ENCODE measurements around the gene DOCK11.
A peak's percentile ranks its signal among the peaks of the same experiment; 100 is the strongest.
"Not testable (repeated sequence)": the region's sequence is repeated elsewhere in the genome, so short reads cannot be mapped to it uniquely, and the experiment has no call there.

The DOCK11 gene

DNA sequence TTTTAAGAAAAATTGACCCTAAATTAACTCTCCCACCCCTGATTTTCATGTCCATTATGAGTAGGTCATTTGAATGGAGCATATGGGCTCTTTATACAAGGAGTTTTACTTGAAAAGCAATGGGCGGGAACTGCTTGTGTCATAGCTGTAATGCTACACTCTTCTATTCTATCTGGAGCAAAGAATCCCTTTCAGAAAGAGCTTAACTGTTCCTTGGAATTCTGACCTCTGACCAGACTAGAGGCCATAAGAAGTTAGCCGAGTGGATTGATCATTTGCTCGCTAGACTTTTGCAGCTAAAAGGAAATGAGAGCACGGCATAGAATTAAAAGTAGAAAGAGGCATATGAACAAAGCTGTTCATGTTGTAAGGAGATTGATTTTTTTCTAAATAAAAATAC, 79.1 kb downstream of the DOCK11 start:
- DNase-seq: no peak

DNA sequence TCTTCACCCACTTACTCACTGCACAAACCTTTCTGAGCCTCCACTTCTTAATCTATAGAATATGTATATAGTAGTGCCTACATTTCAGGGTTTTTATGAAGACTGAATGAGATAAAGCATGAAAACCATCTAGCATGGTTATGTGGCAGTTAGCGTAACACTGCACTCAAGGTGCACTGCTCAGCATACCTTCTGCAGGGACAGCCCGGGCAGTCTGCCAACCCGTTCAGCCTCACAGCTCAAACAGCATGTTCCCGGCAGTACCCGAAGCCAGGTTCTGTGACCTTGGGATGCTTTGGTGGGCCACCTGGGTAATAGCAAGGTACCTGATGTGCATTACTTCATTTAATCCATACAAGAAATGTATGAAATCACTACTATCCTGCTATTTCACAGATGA, 81.4 kb downstream of the DOCK11 start:
- DNase-seq: no peak

- no peak for DNase-seq
Observed at GRCh38 chrX:118579417-118579816, 83.8 kb downstream of the DOCK11 start.

DNA sequence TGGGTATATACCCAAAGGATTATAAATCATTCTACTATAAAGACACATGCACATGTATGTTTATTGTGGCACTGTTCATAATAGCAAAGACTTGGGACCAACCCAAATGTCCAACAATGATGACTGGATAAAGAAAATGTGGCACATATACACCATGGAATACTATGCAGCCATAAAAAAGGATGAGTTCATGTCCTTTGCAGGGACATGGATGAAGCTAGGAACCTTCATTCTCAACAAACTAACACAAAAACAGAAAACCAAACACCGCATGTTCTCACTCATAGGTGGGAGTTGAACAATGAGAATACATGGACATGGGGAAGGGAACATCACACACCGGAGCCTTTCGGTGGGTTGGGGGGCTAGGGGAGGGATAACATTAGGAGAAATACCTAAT, 87.3 kb downstream of the DOCK11 start:
- not testable (repeated sequence) for DNase-seq

DNA sequence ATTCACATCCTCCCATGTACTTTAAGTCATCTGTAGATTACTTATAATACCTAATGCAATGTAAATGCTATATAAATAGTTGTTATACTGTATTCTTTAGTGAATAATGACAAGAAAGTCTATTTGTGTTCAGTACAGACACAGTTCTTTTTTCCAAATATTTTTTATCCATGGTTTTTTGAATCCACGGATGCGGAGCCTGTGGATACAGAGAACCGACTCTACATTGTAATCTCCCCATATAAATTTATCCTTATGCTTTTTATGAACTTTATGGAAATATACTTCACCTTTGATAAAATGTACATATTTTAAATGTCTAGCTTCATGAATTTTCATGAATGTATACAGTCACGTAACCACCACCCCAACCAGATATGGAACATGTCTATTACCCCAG, 88.2 kb downstream of the DOCK11 start:
- no peak for DNase-seq

DNA sequence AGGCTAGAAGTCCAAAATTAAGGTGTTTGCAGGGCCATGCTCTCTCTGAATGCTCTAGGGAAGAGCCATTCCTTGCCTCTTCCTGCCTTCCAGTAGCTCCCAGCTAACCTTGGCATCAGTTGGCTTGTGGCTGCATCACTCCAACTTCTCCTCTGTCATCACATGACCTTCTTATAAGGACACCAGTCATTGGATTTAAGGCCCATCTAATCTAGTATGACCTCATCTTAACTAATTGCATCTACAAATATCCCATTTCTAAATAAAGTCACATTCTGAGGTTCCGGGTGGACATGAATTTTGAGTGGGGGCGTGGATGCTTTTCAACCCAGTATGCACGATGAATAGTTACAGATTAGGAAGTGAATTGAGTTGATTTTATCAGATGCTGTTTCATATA, 89.7 kb downstream of the DOCK11 start:
- no peak for DNase-seq

DNA sequence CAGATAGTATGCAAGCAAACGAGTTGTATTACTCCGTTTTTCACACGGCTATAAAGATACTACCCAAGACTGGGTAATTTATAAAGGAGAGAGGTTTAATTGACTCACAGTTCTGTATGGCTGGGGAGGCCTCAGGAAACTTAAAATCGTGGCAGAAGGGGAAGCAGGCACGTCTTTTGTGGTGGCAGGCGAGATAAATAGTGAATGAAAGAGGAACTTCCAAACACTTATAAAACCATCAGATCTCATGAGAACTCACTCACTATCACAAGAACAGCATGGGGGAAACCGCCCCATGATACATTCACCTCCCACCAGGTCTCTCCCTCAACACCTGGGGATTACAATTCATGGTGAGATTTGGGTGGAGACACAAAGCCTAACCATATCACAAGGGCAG, 90.6 kb downstream of the DOCK11 start:
- DNase-seq: not testable (repeated sequence)

DNA sequence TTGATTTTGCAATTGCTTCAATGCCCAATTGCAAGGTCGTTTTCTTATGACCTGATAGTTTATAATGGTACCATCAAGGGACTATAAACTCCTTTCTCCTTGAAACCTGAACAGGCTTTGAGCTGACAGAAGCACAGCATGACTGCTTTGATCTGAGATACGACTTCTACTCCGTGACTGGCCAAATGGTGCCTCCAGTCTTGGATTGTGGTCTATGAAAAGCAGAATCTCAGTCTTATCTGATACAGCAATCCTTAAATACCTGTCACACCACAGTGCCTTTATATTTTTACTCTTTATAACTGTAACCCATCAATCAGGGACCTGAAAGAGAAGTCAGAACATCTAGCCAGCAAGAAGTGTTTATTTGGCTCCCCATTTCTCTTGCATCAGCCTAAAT, 93.1 kb downstream of the DOCK11 start:
- no peak for DNase-seq

DNA sequence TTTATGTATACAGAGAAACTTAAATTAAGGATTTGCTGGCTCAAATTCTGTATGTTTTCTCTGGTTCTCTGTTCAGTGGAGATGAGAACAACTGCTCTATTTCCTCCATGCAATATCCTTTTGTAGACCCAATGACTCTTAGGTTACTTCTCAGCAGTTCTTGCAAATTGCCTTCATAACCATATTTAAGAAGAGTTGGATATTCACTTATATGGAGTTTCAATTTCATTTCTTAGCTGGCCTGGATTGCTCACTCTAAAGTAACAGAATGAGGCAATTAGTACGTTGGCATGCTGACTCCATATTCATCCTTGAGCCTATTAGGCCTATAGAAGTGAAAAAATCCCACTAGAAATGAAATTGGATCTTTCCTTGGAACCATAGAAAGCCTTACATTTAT, 93.6 kb downstream of the DOCK11 start:
- DNase-seq: no peak

- DNase-seq: no peak
Observed at GRCh38 chrX:118593407-118593806, 97.8 kb downstream of the DOCK11 start.

DNA sequence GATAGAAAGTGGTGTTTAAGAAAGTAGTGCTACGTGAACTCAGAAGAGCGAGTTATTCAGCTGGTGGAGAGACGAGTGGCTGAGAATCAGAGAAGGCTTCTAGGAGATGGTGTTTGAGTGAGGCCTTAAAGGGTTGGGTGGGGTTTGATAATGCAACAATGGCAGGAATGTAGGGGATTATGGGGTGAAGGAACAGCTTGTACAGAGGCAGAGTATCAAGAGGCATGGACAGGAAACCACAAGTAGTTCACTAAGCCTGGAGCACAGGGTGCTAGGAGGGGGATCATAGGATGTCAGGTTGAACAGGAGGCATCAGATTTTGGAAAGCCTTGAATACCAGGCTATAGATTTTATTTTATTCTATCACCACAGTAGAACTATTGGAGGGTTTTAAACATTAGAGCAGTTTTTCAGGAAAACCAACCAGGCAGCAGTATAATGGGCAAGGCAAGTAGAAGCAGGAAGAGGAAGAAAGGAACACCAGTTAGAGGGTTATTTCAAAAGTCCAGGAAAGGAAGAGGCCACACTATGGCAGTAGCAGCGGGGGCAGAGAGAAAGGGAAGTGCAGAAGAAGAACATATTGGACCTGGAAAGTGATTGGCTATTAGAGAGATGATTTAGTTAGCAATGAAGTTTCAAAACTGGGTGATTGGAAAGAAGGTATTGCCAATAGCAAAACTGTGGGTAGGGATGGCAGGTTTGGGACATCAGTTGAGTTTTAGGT, 99.2 kb downstream of the DOCK11 start:
- no peak for DNase-seq

GRCh38 chrX:118595501-118596042, 100.0 kb downstream of the DOCK11 start:
- no peak for DNase-seq

DNA sequence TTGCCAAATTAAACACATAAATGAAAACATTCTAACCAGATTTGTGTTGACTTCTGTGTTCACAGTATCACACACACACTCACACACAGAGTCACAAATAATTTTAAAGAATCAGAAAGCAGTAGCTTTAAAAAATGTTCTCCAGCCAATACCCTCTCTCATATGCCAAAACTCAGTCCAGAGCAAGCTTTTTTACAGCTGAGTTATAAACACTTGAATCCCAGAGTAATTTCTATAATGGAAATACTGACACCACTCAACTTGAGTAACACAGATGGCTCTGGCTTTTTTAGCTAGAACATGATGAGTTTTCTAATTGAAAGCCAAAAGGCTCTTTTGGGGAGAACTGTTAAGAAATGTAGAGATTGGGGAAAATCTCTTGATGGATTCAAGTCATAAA, 100.8 kb downstream of the DOCK11 start:
- no peak for DNase-seq

DNA sequence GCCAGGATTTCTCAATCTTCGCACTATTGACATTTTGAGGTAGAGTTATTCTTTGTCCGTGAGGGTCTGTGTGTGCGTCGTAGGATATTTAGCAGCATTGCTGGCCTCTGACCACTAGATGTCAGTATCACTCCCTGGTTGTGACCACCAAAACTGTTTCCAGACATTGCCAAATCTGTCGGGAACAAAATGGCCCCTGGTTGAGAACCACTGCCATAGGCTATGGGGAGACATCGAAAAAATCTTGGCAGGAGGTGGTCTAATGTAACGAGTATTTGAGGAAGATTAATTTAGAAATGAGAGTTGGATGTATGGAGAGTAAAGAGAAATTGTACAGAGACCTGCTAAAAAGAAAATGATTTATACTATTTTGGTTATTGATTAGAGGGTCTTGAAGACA, 108.4 kb downstream of the DOCK11 start:
- DNase-seq: peak; percentile 29

GRCh38 chrX:118612290-118612689, 116.7 kb downstream of the DOCK11 start:
- no peak for DNase-seq

DNA sequence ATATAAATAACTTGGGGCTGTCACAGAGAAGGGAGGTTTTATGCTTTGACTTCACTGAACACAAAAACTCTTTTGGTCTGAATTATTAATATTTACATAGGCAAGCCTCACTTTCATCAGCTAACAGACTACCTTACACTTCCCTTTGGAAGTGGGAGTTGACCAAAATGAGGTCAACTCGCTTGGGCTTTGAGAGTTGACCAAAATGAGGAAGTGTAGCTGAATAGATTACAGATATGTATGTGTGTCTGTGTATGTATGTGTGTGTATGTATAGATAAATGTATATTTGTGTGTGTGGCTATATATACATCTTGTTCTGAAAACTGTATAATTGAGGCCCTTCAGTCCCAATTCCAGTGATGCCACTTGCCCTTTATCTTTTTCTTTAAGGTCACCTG, 118.5 kb downstream of the DOCK11 start:
- no peak for DNase-seq

DNA sequence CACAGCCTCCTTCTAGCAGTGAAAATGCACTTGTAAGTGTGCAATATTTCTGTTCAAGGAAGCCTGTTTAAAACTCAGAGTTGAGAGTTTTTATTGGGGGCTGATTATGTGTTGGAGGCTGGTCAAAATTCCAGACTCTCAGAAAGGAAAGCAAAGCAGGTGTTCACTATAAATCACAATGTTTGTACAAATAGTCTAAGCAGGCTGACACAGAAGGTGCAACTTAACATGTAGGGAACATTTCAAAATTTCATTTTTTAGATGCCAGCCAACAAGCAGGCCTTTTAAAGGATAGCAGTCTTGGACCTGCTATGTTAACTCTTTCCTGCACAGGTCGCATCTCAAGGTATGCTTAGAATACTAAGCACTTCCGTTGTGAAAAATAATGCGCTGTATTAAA, 119.5 kb downstream of the DOCK11 start:
- DNase-seq: no peak

- DNase-seq: no peak
Observed at GRCh38 chrX:118621081-118621759, 125.6 kb downstream of the DOCK11 start.

GRCh38 chrX:118623062-118623461, 127.4 kb downstream of the DOCK11 start:
- DNase-seq: no peak

DNA sequence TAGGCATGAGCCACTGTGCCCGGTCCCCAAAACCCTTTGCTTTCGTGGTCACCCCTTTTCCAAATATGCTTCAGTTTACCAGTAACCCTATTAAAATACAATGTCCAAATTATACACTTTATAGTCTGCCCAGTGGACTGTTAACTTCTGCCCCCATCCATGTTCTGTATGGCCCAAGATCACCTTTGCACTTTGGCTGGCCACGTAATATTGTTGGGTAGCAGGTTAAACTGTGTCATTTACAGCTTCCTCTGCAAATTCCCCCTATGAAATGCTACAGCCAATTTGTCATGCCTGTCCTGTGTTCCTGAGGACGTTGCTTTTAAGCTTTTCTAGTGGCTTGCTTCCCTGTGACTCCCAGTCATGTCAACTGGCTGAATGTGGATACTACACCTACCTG, 130.7 kb downstream of the DOCK11 start:
- DNase-seq: no peak

GRCh38 chrX:118627084-118627758, 131.6 kb downstream of the DOCK11 start:
- DNase-seq: no peak

- DNase-seq: no peak
Observed at GRCh38 chrX:118630848-118631247, 135.2 kb downstream of the DOCK11 start.

DNA sequence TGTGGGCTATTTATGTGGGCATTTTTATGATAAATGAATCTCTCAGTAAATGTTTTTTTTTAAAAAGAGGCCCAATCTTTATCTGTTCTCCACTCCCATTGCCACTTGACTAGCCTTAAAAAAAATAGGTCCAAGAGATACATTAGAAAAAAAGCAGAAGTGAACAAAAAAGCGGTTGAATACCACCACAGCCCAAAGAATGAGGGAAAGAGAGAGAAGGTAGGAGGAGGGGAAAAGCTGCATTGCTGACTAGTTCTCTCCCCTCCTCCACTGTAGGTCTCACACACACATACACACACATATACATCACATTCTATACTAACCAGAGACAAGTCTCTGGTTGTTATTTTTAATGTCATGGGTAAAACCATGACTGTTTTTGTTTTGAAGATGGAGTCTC, 136.0 kb downstream of the DOCK11 start:
- DNase-seq: no peak

- DNase-seq: no peak
Observed at GRCh38 chrX:118632862-118633261, 137.2 kb downstream of the DOCK11 start.

All from CD4-positive, alpha-beta T cell treated with Interleukin-6 for 4 hours (primary cell).